GM18526 (cell line): ENCODE measurements around the gene S100A2.

Experiments used
- POLR2A ChIP-seq: IDR thresholded peaks from 3 replicates; pipeline ENCODE4 v1.6.1; 2011; ENCODE audit not compliant: insufficient read length; ENCODE audit errors: extremely low read depth

The S100A2 gene

DNA sequence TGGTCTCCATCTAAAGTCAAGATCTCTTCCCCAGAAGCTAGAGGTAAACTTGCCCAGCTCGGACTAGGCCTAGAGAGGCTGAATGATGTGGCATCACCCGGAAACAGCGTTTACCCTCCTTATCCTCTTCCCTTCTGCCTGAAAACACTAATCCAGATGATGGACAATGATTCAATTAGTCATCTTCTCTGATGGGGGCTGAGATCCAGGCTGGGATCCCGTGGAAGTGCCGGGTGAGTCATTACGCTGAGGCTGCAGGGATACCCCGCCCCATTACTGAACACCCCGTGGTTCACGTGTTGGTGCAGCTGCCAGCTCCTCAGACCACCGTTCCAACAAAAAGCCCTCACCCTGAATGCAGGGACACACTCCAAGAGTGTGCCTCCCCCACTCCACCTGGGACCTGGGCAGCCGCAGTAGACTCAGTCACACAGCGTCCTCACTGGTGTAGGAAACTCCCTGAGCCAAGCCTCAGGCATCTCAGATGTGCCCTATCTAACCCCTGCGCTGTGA, 31.9 kb downstream of the S100A2 start:
- TF ChIP-seq POLR2A: no peak

DNA sequence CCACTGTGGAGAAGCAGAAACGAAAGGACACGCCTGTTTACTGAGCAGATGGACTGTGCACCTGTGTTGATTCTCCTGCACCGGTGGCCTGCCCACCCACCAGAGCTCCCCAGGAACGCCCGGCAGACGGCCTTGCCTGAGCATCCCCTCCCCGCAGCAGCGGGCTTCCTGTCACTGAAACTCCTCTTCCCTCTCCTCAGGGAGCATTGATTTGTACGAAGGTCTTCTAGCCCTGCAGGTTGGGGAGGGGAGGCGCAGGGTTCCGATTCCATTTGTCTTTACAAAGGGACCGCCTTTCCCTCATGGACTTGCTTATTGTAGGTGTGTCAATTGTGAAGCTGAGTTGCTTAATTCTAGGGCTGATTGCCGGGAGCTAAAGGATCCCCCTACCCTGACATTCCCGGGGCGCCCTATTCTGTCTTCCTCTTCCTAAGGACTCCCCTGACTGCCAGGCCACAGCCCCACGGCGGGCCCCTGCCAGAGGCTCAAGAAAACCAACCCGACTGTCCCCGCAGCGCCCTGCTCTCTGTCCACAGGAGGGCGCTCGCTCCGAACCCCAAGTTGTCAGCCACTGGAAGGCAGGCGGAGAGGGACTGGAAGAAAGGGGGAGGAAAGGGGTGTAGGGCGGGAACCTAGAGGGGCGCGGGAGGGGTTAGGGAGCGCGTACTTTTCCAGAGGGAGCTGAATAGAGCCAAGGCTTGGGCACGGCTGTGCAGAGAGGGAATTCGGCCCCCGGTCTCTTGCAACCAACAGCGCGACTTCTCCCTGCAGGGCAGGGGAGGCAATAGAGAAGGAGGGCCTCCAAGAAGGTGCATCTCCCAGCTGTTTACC, 32.7 kb downstream of the S100A2 start:
- no peak for TF ChIP-seq POLR2A

DNA sequence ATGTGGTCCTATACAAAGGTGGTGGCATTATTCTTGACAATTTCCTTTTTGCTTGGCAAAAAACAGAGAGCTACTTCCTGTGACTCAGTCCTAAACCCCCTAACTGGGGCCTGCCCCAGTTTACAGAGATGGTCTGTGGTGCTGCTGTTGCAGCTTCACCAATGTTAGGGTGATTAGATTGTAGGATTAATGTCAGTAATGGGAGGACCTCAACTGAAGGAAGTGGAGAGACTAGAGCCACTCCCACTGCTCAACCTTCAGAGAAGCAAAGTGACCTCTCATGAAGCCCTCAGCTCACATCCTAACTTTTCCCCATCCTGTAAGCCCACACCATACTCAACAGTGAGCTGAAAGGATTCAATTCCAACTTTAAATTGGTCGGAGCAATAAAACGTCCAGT, 33.5 kb downstream of the S100A2 start:
- no peak for TF ChIP-seq POLR2A

DNA sequence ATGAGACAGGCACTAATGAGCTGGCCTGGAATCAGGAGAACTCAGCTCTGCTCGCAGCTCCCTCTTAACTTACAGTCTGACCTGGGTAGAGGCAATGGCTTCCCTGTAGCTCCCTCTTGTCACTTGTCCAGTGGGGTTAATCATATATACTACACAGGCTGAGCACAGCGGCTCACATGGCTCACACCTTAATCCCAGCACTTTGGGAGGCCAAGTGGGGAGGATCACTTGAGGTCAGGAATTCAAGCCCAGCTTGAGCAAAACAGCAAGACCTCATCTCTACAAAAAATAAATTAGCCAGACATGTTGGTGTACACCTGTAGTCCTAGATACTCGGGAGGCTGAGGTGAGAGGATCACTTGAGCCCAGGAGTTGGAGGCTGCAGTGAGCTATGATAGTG, 34.0 kb downstream of the S100A2 start:
- TF ChIP-seq POLR2A: no peak

DNA sequence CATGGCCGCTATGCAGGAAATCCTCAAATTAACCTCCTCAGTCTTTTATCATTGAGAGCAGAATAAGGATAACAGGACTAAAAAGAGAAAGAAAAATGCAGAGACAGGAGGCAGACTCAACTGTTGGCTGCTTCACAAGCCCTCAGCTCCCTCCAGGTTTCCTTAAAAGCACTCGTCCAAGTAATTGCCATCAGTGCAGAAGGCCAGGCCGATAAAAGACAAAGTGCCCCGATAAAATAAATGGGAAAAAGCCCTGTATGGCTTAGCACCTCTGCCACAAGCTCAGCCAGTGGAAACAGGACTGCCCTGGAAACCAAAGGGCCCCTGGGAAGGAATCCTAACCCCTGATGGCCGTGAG, 38.0 kb downstream of the S100A2 start:
- no peak for TF ChIP-seq POLR2A

DNA sequence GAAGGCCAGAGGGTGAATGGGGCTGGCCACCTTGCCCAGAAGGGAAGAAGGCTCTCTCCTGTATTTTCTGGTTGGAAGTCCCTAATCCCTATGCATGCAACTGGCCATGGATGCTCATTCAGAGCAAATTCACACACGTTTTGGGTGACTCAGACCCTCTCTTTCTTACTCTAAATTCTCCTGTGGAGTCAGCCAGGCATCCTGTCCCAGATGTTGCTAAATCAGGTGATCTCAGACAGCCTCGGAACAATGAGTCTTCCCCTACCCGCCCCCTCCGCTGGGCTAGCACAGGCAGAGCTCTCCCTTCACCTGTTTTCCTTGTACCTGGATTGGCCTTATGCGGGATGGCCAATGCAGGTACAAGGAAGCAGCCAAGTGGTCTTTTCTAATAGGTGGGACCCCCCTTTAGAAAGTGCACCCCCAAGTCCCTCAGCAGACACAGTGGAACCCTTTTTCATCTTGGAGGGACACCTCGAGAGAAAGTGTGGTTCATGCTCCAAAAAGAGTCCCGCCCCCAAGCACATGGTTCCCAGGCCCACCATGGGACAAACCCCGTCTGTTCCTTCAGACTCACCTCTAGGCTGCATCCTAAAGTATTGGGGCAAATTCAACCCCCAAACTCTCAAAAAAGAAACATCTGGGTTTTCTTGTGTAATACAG, 38.5 kb downstream of the S100A2 start:
- TF ChIP-seq POLR2A: no peak

DNA sequence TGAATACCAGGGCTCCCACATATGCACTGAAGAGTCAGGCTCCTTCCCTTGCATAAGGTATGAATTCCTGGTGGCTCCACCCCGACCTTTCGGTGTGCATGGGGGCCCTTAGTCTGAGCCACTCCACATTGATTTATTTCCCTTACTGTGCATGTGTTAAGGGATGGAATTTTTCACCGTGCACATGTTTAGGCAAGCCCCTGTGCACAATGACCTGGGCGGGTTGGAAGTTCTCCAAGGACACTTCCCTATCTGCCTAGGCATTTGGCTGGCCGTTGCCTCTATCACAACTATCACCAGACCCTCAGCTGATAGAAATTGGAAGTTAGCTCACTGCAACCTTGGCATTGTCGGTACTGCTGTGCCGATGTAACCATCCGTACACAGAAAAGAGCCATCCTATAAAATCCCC, 39.5 kb downstream of the S100A2 start:
- TF ChIP-seq POLR2A: no peak

DNA sequence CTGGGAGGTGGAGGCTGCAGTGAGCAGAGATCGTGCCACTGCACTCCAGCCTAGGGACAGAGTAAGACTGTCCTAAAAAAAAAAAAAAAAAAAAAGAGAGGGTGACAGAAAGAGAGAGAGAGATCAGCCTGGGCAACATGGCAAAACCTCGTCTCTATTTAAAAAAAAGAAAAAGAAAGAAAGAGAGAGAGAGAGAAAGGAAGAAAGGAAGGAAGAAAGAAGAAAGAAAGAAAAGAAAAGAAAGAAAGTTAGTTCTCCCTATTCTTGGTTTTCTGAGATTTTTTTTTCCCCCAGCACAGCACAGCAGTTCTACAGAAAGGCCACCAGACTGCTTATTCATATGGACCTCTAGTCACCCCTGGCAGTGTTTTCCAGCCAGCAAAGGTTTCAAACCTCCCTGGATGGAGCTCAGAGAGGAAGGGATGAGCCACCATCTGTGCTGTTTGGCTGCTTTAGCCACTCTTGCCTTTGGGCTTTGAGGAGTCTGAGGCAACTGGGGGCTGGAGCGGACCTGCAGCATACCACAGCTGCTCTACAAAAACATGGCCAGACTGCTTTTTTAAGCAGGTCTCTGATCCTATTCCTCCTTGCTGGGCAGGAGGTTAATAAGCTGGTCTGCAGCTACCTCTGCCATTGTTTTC, 40.4 kb downstream of the S100A2 start:
- no peak for TF ChIP-seq POLR2A

DNA sequence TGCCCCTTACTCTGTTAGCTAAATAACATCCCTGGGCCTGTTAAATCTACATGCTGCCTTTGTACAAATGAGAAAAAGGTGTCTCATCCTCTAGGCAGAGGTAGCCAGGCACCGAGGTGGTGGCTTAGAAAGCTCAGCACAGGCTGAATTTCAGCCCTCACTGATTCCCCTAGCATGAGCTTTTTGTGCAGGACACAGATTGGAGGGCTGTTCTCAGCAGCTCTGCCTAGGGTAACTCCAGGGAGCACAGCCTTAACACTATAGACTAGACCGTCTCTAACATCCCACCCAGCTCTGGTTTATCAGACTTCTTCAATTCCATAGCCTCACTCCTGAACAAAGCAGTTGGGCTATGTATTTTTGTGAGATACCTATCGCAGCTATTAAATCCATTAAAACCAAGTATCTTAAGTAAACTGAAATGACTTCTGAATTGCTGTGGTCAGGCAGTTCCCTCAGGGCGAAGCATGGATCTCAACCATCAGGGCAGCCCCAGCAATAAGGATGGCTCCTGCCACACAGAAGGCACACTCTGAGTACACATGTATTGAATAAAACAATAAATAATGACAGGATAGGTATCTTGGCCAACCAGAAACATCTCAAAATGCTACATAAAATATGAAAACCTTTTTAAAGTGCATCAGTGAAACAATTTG, 44.7 kb downstream of the S100A2 start:
- no peak for TF ChIP-seq POLR2A

DNA sequence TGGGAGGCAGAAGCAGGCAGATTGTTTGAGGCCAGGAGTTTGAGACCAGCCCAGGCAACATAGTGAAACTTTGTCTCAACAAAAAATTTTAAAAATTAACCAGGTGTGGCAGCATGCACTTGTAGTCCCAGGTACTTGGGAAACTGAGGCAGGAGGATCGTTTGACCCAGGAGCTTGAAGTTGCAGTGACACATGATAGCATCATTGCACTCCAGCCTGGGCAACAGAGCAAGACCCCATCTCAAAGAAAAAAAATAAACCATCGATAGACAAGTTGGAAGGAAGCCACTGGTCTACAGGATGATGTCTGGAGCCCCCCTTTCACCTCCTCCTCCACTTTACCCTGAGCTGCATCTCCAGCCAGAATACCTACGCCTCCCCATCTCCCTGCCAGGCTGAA, 46.4 kb downstream of the S100A2 start:
- no peak for TF ChIP-seq POLR2A

DNA sequence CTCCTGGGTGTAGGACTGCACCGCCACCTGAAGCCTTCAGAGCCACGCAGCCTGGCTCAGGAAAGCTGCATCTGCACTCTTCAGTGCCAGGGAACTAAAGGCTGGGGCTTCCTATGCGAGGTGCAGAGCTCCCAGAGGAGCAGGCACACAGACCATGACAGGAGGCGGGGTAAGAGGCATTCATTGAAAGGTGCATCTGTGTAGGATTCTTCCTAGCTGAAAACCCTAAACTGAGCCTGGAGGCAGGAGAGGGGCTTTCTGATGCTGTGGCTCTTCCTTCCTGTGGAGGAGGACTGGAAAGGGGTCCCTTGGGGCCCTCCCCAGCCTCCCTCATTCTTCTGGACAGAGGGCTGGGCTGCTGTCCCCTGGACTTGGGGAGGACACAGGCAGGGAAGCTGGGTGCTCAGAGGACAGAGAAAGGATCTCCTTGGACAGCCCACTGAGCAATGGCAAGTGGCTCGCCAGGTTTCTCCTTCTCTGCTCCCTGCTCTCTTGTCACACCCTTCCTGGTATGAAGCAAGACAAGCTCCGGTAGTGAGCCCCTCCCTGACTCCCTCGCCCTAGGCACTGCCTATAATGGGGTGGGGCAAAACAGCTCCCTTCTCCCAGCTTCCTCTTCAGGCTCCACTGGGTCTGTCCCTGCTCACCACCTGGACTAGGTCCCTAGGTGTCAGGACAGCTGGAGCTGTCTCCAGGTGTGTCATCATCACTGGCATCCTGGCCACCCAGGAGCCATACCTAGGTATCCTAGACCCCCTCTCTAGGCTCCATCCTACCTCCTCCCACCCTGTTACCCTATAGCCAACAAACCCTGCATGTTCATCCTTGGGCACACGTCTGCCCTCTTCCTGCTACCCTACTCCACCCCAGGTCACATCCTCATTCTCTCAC, 49.9 kb downstream of the S100A2 start:
- no peak for TF ChIP-seq POLR2A

DNA sequence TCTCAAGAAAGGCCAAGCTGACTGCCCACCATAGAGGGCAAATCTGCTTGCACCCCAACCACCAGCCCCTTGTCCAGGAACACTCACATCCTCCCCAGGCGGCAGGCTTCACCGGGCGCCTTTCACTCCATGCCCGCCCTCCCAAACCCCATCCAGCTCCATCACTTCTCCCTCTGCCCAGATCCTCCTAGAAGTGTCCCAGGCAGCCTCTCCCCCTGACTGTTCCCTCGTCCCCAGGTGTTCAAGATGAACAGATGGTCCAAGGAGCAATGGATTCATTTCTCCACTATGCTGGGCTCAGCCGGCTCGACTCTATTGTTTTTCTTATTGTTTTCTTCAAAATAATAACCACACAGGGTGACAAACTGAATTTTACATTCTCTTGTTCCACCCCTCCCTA, 52.0 kb downstream of the S100A2 start:
- TF ChIP-seq POLR2A: no peak

DNA sequence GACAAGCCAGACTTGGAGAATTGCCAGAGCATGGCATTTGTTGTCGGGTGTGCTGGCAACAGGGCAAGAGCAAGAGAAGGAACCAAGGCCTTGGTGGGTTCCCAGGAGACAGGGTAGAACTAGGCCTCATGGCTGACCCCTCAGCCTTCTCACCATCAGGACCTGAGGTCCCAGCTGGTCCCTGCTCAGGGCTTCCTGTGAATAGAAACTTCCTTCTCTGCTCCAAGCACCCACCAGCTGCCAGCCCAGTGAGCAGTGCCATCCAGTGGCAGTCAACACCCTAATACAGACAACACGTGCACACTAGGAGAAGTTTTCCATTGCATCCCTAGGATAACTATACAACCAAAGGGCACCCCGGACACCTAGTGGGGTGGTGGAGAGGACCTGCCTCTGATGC, 52.6 kb downstream of the S100A2 start:
- TF ChIP-seq POLR2A: no peak
